GM18868 (cell line): ENCODE measurements around the gene ECI1.

Experiments
- ATAC-seq: cut with Tn5 transposase; IDR thresholded peaks from one replicate; pipeline ENCODE4 v1.9.1; 2021; ENCODE audit warnings: mild to moderate bottlenecking, moderate library complexity; ENCODE audit not compliant: unreplicated experiment

Gene ECI1

DNA sequence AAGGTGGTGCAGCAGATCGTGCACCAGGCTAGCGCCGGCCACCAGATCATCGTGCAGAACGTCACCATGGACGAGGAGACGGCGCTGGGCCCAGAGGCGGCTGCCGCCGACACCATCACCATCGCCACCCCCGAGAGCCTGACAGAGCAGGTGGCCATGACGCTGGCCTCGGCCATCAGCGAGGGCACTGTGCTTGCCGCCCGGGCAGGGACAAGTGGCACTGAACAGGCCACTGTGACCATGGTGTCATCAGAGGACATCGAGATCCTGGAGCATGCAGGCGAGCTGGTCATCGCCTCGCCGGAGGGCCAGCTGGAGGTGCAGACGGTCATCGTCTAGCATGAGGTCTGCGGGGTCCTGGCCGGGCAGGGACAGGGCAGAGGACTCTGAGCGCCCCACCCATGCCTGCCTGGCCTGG lies 16.1 kb downstream of the ECI1 start:
- no peak for ATAC-seq

DNA sequence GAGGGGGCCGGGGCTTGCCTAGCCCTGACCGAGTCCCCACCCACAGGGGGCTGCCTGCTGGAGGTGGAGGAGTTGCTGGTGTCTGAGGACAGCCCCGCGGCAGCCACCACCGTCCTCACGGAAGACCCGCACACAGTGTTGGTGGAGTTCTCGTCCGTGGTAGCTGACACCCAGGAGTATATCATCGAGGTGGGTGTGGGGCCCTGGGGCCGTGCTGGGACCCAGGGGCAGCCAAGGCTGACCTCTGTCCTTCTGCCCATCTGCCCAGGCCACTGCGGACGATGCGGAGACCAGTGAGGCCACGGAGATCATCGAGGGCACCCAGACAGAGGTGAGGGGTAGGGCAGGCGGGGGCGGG lies 16.6 kb downstream of the ECI1 start:
- ATAC-seq, result no peak

DNA sequence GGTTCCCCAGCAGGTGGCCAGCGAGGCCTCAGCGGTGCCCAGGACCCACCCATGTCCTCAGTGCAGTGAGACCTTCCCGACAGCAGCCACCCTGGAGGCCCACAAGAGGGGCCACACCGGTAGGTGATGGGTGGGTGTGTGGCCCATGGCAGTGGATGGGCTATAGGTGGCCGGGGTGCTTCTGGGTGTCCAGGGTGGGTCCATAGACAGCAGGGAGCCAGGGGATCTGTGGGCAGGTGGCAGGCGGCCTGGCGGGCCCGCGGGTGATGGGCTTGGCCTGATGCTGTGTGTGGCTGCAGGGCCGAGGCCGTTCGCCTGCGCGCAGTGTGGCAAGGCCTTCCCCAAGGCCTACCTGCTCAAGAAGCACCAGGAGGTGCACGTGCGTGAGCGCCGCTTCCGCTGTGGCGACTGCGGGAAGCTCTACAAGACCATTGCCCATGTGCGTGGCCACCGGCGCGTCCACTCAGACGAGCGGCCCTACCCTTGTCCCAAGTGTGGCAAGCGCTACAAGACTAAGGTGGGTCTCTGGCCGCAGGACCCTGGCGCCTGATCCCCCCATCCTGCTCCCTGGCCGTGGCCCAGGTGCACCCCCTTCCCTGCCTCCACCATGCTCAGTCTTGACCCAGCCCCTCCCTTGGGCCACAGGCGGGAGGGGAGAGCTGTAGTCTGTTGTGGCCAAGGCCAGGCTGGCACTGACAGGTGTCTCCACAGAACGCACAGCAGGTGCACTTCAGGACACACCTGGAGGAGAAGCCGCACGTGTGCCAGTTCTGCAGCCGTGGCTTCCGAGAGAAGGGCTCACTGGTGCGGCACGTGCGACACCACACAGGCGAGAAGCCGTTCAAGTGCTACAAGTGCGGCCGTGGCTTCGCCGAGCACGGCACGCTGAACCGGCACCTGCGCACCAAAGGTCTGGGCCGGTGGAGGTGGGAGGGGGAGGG lies 17.2 kb downstream of the ECI1 start:
- ATAC-seq, result no peak

DNA sequence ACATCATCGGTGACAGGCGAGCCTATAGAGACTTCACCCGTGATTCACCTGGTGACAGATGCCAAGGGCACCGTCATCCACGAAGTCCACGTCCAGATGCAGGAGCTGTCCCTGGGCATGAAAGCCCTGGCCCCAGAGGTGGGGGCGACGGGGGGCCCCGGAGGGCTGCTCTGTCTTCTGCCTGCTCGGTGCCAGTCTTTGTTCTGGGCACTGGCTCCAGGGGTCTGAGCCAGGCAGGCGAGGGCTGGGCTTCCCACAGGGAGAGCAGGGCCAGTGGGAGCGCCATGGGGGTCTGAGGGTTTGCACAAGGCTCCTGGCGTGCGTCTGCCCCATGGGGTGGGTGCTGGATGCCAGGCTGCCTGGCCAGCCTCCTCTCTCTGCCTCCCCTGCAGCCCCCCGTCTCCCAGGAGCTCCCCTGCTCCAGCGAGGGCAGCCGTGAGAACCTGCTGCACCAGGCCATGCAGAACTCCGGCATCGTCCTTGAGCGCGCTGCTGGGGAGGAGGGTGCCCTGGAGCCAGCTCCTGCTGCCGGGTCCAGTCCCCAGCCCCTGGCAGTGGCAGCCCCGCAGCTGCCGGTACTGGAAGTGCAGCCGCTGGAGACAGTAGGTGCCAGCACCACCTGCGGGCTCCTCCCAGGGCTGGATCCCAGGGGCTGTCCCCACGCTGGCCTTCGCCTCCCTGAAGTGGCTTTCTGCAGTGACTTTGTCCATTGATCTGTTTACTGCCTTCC lies 18.2 kb downstream of the ECI1 start:
- ATAC-seq, result no peak

DNA sequence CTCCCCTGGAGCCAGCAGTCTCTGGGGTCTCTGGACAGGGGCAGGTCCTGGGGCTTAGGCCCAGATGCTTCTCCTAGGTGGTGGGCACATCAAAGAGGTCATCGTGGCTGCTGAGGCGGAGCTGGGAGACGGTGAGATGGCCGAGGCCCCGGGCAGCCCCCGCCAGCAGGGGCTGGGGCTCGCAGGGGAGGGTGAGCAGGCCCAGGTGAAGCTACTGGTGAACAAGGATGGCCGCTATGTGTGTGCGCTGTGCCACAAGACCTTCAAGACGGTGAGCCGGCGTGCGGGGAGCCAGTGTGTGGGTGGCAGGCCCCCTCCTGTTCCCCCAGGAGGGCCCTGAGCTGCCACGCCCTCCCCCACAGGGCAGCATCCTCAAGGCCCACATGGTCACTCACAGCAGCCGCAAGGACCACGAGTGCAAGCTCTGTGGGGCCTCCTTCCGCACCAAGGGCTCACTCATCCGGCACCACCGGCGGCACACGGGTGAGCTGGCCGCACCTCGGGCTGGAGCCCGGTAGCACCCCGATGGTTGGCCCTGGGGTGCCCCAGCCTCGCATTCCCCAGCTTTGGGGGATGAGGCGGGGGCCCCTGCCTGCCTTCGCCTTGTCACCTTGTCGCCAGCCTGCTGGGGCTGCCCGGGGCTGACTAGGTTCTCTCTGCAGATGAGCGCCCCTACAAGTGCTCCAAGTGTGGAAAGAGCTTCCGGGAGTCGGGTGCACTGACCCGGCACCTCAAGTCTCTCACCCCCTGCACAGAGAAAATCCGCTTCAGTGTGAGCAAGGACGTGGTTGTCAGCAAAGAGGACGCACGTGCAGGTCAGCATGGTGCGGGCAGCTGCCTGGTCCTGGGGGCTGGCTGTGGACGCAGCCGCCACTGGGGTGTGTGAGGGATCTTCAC lies 19.0 kb downstream of the ECI1 start:
- no peak for ATAC-seq

DNA sequence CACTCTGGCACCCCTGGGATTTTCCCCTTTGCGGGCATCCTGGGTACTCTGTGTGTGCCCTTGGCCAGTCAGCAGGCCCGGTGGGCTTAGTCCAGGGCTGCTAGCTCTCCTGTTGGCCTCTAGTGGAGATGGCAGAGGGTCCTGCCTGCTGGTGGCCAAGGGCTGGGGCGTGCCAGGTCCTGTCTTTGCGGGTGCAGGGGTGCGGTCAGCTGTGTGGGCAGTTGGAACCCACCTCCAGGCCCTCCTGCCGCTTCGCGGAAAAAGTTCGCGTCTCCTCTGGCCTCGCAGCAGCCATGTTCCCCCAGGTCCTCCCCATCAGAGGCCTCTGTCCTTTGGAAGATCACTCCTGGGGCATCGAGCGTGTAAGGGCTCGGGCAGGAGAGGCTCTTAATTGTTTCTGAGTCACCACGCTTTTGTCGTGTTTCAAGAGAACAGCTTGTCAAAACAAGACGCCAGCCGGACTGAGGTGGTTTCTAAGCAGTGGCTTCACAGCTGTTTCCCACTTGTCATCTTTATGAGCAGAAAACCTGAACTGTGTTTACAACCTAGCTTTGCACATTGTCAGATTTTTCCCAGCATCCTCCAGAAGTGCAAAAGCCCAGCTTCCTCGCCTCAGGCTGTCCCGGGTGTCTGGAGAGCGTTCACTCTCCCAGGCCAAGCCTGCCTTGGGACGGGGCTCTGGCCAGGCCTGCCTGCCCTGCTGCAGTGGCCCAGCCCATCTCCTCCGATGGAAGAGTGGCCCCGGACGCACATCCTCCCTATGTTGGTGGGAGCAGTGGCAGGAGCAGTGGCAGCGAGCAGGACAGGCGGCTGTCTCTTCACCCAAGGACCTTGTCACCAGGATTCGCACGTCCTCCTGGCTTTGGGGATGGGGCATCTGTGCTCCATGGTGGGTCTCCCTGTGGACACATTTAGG lies 20.1 kb downstream of the ECI1 start:
- no peak for ATAC-seq

DNA sequence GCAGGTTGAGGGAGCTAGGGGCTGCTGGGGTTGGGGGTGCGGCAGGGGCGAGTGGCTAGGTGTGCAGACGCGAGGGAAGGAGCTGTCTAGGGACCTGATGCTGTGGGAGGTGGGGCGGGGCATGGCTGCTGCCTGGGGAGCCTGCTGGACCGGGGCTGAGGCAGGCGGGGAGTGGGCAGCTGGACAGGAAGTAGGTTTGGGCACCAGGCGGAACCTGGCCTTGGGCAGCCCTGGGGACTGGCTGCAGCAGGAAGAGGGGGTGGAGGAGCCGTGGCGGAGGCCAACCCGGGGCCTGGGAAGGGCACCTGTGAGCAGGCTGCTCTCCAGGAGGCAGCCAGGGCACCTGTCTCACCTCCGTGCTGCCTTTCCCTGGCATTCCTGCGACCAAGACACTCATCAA lies 21.0 kb downstream of the ECI1 start:
- ATAC-seq, result no peak

DNA sequence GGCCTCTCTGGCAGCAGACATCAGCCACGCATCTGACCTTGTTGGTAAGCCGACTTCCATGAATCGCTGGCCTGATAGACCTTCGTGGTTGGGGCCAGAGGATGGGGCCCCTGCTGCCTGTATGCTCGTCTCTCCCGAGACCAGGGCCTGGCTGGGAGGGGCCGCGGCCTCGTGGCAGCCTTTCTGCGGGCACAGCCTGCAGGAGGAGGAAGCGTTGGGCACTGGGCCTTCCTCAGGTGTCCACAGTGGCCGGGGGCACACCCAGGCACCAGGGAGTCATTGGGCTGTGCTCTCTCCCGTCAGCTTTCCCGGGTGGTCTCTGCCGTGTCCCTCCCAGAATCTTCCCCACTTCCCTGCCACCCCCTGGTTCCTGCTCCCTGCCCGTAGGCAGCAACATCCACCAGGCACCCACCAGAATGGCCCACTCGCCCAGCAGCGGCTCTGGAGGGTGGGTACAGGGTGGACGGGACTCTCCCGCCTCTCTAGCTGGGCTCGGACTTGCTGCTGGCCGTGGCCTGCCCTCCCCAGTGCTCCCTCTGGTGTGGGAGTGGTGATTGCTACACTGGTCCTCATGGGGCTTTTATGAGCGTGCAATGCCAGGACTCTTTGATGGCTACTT lies 21.6 kb downstream of the ECI1 start:
- ATAC-seq, result no peak

DNA sequence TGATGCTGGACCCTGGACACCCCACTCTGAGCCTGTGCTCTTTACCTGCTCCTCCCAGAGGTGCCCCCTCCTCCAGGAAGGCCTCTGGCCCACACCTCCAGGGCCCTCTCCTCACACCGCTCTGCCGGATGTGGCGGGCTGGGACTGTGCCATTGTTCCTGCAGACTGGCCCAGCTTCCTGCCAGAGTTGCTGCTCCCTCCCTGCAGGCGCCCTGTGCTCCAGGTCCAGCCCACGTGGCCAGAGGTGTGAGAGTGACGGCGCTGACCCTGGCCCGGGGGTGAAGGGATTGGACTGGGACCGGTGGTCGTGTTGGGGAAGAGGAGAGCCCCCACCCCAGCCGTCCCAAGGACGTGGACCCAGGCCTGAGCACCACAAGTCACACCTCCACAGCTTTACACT lies 22.3 kb downstream of the ECI1 start:
- ATAC-seq, result no peak

DNA sequence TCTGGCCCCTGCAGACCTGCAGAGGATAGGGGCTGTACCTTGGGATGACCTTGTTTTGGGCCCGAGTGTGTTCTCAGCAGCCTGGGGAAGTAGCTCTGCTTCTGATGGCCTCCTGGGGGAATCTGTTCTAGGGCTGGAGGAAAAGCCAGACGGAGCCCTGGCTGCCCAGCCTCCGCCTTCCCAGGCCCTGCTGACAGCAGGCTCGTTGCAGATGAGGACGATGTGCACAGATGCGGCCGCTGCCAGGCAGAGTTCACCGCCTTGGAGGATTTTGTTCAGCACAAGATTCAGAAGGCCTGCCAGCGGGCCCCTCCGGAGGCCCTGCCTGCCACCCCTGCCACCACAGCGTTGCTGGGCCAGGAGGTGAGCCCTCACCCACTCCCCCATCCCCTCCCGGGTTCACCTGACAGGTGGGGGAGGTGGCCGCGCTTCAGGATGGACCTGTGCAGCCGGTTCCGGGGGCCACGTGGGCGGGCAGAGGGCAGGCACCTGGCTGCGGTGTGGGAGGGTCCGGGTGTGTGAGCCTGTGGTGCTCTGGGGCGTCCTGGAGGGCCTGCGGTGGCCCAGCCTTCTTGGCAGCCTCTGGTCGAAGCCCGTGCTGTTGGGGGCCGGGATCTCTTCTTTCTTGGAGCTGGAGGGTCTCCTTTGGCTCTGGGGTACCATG lies 23.1 kb downstream of the ECI1 start:
- no peak for ATAC-seq

DNA sequence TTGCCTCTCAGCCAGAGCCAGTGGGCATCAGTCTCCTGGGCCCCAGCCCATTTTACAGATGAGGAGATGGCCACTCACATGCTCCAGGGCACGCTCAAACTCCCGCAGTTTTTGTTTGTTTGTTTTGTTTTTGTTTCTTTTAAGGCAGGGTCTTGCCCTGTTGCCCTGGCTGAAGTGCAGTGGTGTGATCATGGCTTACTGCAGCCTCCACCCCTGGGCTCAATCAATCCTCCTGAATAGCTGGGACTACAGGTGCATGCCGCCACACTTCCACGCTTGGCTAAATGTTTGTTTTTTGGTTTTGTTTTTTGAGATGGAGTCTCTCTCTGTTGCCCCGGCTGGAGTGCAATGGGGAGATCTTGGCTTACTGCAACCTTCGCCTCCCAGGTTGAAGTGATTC lies 24.5 kb downstream of the ECI1 start:
- ATAC-seq, result no peak

DNA sequence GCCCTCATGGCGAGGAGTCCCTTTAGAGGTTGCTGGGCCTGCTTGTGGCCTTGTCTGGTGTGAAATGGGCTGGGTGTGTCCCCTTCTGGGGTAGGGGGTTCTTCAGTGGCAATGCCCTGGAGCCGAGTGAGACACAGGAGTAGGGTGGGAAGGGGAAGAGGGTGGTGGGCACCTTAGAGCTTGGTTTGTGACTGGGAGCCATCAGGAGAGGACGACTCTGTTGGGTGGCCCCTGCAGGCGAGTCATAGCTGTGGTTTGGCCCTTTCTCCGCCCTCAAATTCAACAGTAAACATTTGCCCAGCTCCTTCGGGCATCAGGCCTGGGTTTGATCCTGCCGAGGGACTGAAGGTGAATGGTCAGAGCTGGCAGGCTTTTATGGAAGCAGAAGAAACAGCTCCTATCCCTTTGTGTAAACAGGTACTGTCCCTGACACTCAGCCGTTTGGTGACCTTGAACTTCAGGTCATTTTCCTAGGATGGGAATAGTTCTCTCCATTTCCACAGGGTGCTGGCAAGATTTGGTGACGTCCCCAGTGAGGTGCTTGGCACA lies 25.1 kb downstream of the ECI1 start:
- no peak for ATAC-seq

DNA sequence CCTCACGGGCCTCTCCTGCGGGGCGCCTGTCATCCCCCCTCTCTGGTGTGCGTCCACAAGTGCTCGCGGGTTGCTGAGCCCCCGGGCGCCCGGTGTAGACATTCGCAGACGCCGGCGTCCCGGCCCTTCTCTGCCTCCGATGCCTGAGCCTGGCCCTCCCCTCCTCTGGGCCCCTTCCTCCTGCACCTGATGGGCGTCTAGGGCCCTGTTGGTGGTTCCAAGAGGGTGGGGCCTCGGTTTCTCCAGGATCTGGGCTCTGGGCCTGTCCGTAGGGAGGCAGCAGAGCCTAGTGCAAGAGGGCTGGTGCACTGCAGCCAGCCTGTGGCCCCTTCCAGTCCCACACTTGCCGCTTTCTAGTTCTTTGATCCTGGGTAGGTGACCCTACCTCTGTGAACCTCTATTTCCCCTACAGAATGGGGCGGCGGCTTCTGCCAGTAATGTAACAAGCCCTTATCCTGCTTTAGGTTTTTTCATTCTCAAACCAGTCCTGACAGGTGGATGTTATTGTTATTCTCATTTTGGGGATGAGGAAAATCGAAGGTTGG lies 27.4 kb downstream of the ECI1 start:
- peak; percentile 15 for ATAC-seq

DNA sequence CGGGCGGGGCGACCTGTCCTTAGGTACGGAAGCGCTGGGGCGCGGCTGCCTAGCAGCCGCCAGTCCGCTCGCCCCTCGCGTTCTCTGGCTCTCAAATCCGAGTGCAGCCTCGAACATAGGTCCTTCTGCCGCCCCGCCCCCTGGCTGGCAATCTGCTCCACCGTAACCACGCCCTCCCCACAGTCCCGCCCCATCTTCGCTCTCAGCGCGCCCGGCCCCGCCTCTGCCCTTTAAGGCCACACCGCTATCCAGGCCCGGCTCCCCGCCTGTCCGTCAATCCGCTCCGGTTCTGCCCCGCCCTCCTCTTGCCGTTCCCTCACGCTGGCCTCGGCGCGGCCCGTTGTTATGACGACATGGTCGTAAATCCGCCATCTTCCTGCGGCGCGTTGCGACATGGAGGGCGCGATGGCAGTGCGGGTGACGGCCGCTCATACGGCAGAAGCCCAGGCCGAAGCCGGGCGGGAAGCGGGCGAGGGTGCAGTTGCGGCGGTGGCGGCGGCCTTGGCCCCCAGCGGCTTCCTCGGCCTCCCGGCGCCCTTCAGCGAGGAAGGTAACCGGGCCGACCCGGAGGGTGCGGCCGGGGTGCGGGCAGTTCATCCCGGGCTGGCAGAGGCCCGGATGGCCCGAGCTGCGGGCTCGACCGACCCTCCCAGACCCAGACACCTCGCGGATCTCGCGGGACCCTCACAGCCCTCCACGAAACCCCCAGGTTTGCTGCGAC lies 28.0 kb downstream of the ECI1 start, which contains the start of gene E4F1:
E4F1 (plus strand) TSS at position 371 of the 721 bp plus-strand sequence; CDS start at position 394, 23 bp downstream.
- peak; percentile 94 for ATAC-seq

DNA sequence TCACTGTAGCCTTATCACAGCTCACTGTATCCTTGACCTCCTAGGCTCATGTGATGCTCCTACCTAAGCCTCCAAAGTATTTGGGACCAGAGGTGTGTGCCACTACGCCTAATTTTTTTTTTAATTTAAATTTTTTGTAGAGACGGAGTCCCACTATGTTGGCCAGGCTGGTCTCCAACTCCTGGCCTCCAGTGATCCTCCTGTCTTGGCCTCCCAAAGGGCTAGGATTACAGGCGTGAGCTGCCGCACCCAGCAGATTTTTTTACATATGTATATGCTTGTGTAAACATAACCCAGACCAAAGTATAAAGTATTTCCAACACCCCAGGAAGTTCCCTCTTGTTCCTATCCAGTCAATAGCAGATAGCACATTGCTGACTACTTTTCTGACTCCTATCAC lies 35.1 kb downstream of the ECI1 start:
- no peak for ATAC-seq

DNA sequence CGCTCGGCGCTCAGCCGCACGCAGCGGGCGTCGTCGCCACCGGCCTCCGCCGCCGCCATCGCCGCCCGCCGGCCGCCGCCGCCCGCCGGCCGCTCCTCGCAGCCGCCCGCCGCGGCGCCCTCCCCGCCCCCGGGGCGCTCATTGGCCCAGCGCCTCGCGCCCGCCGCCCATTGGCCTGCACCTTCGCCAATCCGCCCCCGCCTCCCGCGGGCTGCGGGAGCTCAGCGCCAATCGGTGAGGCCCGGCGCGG lies 36.7 kb downstream of the ECI1 start, which contains the start of gene PGP:
PGP (minus strand) TSS at position 122 of the 250 bp plus-strand sequence; CDS start at position 59, 63 bp downstream.
- peak; percentile 81 for ATAC-seq

DNA sequence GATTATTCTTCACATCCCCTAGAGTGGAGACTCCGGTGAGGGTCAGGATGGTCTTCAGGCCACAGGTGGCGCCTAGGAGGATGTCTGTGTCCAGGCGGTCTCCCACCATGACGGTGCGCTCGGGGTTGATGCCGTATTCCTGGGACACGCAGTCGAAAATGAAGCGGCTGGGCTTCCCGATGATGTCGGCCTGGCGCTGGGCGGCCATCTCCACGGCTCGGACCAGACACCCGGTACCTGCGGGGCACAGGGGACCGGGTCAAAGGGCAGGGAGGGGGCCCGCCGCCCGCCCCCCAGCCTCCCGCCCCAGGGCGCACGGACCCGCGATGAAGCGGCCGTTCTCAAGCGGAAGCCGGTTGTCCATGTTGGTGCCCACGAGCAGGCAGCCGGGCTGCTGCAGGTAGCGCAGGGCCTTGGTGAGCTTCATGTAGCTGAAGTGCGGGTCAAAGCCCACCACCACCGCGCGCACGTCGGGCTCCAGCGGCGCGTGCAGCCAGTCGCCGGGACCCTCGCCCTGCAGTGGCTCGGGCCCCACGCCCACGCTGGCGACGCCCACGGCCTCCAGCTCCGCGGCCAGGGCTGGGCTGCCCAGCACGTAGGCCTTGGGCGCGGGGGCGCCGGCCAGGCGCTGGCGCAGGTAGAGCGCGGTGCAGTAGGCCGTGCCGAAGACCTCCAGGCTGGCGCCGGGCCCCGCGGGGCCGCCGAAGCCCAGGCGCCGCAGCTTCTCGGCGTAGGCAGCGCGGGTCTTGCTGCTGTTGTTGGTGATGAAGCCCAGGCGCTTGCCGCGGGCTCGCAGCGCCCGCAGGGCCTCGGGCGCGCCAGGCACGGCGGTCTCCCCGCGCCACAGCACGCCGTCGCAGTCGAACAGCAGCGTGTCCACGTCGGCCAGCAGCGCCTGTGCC lies 37.3 kb downstream of the ECI1 start:
- ATAC-seq, result peak; percentile 11
